Brain microvascular endothelial cell (primary cell): ENCODE measurements around the gene RCAN2.
A peak's percentile ranks its signal among the peaks of the same experiment; 100 is the strongest.

ENCODE experiments used
- DNase-seq: peaks from one replicate; pipeline ENCODE4 v3.0.0-alpha.2; 2020
- H3K27ac ChIP-seq: fragments of 250-450 bp; sonication (Bioruptor Pico); 2 replicates; pipeline ENCODE4 v1.5.1; 2020; ENCODE audit warnings: mild to moderate bottlenecking, moderate library complexity
- H3K27me3 ChIP-seq: fragments of 250-450 bp; sonication (Bioruptor Pico); replicated peaks from 2 replicates; pipeline ENCODE4 v1.5.1; 2020; ENCODE audit warnings: mild to moderate bottlenecking
- H3K36me3 ChIP-seq: fragments of 250-450 bp; sonication (Bioruptor Pico); replicated peaks from 2 replicates; pipeline ENCODE4 v1.5.1; 2020; ENCODE audit warnings: mild to moderate bottlenecking
- H3K4me3 ChIP-seq: 2 replicates; pipeline ENCODE4 v1.5.1; 2011; ENCODE audit warnings: low read depth, mild to moderate bottlenecking, control low read depth, low read length, moderate library complexity
- in situ Hi-C: cut with HindIII; loops from 2 replicates; pipeline ENCODE4 v1.10.0; 2017; ENCODE audit warnings: low sequenced_read_pairs, low pct_ligation_motif_present
- TF ChIP-seq, protein P1 (sequence below): IDR thresholded peaks from 2 replicates; pipeline ENCODE4 v1.5.1; 2011; ENCODE audit warnings: low read depth, mild to moderate bottlenecking, moderate library complexity, low read length, control low read depth, inconsistent platforms; ENCODE audit errors: missing control alignments

The RCAN2 gene

DNA sequence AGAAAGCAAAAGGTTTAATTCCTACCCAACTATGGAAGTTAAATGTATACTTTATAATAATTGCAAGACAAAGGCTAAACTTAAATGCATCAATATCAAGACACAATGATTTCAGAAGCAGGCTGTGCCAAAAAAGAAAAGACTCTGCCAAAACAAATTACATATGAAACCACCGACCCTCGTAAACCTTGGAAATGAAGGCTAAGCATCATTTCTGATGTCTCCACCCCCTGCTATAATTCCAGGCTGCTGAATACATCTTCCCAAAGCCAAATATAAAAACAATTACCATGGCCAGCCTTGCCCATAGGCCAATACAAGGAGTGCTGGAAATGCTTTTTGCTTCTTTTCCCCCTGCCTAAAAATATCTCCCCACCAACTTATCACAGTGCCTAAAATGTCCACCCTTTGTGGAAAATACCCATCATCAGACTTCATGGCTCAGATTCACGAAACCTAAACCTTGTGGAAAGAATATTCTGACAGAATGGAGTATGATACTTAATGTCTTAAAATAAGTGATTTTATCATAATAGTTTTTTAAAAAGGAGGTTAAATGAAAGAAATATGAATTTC, 37.4 kb downstream of the RCAN2 start:
- no peak overlapping the region for H3K4me3 ChIP-seq
- H3K27ac ChIP-seq = peak overlapping the region; percentile 61
- in situ Hi-C loops = no loop called here
- DNase-seq = no peak
- no peaks in the 10 kb centered on the region for H3K36me3 ChIP-seq
- TF ChIP-seq, protein P1, sequence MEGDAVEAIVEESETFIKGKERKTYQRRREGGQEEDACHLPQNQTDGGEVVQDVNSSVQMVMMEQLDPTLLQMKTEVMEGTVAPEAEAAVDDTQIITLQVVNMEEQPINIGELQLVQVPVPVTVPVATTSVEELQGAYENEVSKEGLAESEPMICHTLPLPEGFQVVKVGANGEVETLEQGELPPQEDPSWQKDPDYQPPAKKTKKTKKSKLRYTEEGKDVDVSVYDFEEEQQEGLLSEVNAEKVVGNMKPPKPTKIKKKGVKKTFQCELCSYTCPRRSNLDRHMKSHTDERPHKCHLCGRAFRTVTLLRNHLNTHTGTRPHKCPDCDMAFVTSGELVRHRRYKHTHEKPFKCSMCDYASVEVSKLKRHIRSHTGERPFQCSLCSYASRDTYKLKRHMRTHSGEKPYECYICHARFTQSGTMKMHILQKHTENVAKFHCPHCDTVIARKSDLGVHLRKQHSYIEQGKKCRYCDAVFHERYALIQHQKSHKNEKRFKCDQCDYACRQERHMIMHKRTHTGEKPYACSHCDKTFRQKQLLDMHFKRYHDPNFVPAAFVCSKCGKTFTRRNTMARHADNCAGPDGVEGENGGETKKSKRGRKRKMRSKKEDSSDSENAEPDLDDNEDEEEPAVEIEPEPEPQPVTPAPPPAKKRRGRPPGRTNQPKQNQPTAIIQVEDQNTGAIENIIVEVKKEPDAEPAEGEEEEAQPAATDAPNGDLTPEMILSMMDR = no peak
- H3K27me3 ChIP-seq = no peaks in the 10 kb centered on the region

DNA sequence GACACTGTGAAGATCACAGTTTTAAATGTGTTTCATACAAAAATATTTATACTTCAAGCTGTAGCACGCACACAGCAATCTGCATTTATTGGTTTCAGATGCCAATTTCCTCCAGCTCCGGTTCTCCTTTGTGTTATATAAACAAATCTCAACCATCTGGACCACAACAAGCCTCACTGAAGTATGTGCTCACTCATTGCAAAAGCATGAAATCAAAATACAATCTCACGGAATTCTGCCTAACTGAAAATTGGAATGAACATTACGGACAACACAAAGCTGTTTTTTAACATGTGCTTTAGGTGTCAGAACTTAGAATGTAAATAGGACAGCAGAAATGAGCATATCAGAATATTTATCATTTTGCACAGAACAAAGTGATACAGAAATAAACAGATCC, 38.0 kb downstream of the RCAN2 start:
- no peaks in the 10 kb centered on the region for H3K36me3 ChIP-seq
- peak overlapping the region; percentile 61 for H3K27ac ChIP-seq
- no peaks in the 10 kb centered on the region for H3K27me3 ChIP-seq
- in situ Hi-C loops = no loop called here
- DNase-seq = peak; percentile 77
- TF ChIP-seq, protein P1 = no peak
- no peak overlapping the region for H3K4me3 ChIP-seq

DNA sequence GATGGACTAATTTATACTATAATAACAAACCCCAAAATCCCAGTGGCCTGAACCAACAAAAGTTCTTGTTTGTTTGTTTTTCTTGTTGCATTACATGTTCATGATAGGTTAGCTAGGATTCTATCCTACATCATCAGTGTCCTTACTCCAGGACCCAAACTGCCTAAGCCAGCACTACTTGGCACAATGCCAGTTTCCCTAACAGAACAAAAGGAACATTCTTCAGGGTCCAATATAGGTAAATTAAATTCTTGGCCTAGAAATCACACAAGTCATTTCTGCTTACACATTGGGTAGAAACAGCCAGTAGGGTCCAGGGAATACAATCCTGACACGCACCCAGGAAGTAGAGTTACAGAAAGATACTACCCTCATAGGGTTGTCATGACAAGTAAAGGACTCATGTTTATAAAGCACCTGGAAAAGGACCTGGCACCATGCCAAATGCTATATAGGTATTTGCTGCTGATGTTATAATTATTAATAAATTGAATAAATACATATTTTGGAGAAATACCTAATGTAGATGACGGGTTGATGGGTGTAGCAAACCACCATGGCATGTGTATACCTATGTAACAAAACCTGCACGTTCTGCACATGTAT, 38.8 kb downstream of the RCAN2 start:
- H3K4me3 ChIP-seq = no peak overlapping the region
- no peaks in the 10 kb centered on the region for H3K36me3 ChIP-seq
- H3K27ac ChIP-seq = no peak overlapping the region
- TF ChIP-seq, protein P1 = no peak
- DNase-seq = no peak
- in situ Hi-C loops = no loop called here
- H3K27me3 ChIP-seq = no peaks in the 10 kb centered on the region

DNA sequence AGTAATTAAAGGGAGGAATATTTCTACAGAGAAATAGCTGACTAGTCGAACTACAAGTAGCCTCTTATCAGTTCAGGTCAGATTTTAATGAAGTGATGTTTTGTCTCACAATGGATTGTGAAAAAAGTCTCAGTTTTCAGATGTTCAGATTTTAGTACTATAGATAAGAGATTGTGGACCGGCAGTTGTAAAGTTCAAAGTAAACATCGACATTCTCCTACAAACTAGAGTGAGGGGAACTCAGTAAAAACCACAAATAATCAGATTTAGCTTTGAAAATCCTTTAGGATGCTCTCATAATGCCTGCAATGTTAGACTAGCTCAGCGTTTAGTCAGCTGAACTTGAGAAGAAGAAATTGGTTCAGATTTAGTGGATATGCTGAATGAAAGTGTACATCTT, 39.9 kb downstream of the RCAN2 start:
- H3K27me3 ChIP-seq = no peaks in the 10 kb centered on the region
- no peak overlapping the region for H3K27ac ChIP-seq
- H3K4me3 ChIP-seq = no peak overlapping the region
- H3K36me3 ChIP-seq = no peaks in the 10 kb centered on the region
- TF ChIP-seq, protein P1 = no peak
- no peak for DNase-seq
- in situ Hi-C loops = no loop called here

DNA sequence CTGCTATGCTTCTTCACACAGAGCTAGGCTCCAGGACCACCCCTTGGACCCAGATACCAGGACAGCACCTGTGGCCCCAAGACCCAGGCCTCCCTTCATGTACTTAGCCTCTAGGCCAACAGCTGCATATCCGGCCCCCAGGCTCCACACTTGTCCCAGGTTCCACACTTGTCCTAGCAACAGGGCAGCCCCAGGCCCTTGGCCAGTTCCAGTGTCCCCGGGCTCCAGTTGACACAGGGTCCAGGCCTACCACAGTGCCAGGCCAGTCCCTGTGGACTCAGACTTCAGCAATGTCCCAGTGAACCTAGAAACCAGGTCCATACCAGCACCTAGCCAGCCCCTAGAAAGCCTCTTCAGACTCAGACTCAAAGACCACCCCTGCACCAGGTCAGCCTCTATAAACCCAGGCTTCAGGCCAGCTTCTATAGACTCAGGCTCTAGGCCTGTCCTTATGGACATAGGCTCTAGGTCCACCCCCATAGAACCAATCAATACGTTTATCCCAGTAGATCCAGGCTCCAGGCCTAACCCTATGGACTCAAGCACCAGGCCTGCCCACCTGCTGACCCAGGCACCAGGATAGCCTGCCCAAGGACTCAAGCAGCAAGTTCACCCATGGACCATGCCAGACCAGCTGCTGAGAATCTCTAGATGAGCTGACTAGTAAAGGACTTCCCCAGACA, 46.3 kb downstream of the RCAN2 start:
- Histone ChIP-seq H3K36me3 (no peaks in the 10 kb centered on the region), H3K27me3 (no peaks in the 10 kb centered on the region), H3K4me3 (no peak overlapping the region), H3K27ac (no peak overlapping the region)
- TF ChIP-seq, protein P1 = no peak
- no peak for DNase-seq
- in situ Hi-C loops = no loop called here
